ENCODE data around the gene NELL1.

DNA sequence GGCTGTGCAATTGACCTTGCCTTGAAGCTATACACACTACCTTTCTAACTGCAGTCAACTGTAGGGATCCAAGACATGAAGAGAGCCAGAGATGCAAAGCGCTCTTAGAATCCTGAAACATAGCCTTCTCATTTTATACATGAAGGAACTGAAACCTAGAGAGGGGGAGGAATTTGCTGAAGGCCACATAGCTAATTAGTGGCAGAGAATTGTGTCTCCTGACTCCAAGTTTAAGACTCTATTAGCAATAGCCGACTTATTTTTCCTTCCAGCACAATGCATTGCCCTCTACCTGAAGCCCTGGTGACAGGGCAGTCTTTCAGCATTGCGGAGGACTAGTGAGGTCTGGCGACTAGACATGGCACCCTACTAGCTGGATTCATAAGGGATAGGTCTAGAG, 796.5 kb downstream of the NELL1 start:
- TF ChIP-seq, protein P1, sequence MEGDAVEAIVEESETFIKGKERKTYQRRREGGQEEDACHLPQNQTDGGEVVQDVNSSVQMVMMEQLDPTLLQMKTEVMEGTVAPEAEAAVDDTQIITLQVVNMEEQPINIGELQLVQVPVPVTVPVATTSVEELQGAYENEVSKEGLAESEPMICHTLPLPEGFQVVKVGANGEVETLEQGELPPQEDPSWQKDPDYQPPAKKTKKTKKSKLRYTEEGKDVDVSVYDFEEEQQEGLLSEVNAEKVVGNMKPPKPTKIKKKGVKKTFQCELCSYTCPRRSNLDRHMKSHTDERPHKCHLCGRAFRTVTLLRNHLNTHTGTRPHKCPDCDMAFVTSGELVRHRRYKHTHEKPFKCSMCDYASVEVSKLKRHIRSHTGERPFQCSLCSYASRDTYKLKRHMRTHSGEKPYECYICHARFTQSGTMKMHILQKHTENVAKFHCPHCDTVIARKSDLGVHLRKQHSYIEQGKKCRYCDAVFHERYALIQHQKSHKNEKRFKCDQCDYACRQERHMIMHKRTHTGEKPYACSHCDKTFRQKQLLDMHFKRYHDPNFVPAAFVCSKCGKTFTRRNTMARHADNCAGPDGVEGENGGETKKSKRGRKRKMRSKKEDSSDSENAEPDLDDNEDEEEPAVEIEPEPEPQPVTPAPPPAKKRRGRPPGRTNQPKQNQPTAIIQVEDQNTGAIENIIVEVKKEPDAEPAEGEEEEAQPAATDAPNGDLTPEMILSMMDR (IDR thresholded peaks at IDR 0.05 in 8 of 11, conservative IDR thresholded peaks at IDR 0.05 in 3 of 11), result no peak
- TF ChIP-seq POLR2A (IDR thresholded peaks at IDR 0.05) (no peak), POLR2AphosphoS5 (IDR thresholded peaks at IDR 0.05) (no peak)

Data from spleen (tissue), 7 donors.